ENCODE data around the gene BCAT1.

BCAT1 gene, protein sequence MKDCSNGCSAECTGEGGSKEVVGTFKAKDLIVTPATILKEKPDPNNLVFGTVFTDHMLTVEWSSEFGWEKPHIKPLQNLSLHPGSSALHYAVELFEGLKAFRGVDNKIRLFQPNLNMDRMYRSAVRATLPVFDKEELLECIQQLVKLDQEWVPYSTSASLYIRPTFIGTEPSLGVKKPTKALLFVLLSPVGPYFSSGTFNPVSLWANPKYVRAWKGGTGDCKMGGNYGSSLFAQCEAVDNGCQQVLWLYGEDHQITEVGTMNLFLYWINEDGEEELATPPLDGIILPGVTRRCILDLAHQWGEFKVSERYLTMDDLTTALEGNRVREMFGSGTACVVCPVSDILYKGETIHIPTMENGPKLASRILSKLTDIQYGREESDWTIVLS

DNA sequence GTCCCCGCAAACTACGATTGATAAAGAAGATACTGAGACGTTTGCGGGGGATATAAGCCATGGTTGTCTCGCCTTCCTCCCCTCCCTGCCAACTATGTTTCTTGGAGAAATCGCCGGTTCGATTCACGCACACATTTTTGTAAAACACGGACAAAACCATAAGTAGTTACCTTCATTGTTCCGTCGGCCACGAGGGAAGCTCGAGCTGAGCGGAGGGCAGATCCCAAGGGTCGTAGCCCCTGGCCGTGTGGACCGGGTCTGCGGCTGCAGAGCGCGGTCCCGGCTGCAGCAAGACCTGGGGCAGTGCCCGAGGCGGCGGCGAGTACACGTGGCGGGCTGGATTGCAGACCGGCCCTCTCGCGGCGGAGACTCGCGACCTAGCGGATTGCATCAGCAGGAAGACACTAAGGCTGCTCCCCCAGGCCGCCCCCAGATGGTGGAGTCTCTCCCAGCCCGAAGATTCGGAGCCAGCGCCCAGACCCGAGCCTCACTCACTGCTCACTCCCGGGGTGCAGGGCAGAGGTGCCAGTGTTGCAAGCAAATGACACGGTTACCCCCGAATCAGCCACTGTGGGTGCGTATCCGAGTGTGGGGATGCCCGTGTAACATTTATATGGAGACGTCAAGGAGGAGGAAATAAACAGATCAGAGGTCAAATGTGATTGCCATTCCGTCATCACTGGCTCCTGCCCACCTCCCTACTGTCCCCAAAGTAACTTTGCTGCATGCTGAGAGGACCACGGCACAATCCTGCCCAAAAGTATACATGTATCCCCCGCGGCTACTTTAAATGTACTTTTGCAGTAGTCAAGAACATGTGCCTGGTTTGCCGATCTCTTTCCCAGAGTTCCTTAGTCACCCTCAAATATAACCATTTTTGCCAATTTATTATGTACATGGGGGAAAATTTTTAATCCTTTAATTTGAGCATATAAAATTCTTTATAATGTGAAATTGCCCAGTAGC is at the start of gene BCAT1:
TSS of gene BCAT1 (minus strand) at position 345 of the 966 bp plus-strand sequence. CDS start at position 176, 169 bp downstream.
- no peak for DNase-seq

DNA sequence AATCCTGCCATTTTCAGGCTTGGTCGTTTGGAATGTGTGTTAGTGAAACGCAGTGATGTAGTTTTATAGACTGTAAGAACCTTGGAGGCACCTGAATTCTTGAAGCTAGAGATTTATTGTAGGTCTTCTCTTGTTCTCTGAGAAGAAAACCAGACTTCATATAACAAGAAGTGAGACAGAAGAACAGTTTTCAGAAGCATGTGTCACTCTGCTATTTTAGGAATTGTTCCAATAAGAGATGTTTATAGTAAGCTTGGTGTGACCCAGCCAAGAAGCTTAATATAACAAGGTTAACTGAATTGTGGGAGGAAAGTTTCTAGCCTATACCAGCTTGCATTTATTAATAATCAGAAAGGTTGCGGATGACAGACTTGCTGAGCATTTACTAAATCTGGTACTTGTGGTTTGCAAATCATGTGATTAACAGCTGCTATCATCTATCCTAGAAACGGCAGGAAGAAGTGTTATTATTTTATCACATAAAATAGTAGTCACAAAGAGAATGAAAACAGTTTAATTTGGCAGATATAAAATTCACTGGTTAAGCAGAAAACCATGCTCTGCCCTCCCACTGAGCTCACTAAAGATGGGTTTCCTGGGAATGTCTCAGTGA is 49.2 kb upstream of the BCAT1 start:
- no peak for DNase-seq

DNA sequence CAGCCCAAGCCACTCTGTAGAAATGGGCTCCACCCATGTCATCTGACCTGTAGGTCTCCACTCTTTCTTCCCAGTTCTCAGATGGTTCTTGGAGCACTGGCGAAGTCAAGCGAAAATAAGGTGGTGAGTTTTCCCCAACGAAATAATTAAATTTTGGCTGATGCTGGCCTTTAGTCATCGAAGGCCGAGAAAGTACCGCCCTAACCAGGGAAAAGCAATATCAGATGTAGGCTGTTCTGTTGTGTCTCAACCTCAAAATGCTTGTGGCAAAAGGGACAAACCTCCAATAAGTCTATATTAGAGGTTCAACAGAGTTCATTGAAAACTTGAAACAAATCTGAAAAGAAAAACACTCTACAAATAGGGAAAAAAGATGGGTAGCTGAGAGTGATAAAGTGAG is 48.6 kb upstream of the BCAT1 start:
- DNase-seq, result no peak

DNA sequence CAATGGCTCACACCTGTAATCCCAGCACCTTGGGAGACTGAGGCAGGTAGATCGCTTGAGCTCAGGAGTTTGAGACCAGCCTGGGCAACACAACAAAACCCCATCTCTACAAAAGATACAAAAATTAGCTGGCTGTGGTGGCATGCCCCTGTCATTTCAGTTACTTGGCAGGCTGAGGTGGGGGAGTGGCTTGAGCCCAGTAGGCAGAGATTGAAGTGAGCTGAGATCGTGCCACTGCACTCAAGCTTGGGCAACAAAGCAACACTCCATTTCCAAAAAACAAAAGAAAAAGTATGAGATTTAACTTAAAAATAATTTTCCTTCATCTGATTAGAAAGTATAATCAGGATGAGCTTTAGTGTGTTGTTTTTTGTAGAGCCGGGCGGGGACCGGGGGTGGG is 47.9 kb upstream of the BCAT1 start:
- no peak for DNase-seq

DNA sequence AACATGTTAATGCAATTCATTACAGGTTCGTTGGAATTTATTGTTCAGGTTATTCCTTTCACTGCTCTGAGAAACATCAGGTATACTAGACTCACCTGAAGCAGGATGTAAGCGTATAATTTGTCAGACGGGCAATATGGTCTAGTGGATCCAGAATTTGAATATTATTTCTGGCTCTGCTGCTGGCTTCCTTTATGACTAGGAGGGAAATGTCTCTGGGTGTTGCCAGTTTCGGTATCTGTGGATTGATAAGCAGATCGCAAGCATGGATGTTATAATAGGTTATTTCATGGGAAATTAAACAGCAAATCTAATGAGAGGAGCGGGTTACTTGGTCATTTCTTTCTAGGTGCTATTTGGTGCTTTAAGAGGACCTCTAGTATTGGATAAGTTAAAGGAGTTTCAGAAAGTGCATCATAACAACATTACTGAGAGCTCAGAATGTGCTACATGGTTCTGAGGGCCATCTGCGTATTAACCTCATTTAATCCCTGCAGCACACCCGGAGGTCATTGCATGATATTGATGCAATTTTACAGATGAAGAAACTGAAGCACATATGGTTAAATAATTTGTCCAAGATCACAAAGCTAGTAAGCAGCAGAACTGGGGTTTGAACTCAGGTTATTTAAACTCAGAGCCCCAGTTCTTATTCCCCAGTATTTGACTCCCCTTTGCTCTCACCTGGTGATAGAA is 47.3 kb upstream of the BCAT1 start:
- no peak for DNase-seq

DNA sequence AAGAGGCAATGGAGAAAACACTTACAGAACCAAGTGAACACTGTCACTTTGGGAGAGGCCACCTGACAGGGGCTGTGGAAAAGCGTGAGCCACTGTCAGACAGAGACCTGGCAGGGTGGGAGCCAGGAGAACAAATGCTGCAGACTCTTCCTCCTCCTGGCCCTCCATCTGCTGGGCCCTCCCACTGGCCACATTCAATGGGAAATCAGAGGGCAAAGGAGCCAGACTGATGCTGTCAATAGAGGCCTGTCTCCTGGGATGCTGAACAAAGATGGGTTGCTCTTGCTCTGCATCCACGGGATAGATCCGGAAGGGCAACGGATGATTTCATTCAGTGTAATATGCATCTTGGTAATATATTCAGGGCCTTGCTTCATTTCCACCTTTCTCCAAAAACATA is 44.9 kb upstream of the BCAT1 start:
- DNase-seq, result no peak

DNA sequence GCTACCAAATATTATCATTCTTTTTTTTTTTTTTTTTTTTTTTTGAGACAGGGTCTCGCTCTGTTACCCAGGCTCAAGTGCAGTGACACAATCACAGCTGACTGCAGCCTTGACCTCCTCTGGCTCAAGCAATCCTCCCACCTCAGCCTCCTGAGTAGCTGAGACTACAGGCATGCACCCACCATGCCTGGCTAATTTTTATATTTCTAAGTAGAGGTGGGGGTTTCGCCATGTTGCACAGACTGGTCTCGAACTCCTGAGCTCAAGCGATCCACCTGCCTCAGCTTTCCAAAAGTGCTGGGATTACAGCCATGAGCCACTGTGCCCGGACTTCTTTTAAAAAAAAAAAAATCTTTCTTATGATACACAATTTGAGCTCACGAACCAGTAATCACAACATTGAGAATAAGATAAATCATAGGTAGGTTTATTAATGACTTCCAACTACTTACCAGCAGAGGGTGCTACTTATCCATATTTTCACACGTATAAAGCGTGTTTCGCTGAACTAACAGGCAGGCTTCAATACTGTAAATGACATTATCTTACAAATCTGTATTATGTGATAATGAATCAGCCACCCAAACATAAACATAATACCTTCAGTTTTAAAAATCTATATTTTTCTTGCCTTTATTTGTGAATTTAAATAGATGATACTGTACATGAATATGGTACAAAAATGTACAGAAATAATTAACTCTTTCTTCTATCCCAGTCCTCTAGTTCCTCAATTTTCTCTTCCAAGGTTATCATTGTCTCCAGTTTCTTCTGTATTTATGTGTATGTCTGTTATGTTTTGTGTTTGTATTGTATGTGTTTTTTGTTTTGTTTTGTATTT is 42.5 kb upstream of the BCAT1 start:
- peak; percentile 75 for DNase-seq

DNA sequence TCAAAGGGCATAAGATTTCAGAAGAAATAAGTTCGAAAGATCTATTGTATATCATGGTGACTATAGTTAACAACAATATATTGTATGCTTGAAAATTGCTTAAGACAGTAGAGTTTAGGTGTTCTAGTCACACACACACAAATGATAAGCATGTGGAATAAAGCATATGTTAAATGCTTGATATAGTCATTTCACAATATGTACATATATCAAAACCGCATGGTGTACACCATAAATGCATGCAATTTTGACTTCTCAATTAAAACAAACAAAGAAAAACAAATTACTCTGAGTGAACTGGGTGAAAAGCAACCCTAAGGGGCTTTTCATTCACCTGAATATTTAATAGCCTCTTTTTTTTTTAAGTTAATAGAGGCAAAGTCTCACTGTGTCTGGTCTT is 40.3 kb upstream of the BCAT1 start:
- no peak for DNase-seq

DNA sequence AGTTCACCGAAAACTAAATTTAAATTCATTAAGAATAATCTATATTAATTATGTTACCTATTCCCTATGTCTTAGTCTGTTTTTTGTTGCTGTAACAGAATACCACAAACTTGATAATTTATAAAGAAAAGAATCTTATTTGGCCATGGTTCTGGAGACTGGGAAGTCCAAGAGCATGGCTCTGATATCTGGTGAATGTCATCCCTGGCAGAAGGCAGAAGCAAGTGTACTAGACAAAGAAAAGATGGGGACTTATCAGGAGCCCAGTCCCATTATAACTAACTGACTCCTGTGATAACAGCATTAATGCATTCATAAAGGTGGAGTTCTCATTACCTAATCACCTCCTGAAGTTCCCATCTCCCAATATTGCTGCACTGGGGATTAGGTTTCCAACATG is 33.3 kb upstream of the BCAT1 start:
- DNase-seq, result no peak

DNA sequence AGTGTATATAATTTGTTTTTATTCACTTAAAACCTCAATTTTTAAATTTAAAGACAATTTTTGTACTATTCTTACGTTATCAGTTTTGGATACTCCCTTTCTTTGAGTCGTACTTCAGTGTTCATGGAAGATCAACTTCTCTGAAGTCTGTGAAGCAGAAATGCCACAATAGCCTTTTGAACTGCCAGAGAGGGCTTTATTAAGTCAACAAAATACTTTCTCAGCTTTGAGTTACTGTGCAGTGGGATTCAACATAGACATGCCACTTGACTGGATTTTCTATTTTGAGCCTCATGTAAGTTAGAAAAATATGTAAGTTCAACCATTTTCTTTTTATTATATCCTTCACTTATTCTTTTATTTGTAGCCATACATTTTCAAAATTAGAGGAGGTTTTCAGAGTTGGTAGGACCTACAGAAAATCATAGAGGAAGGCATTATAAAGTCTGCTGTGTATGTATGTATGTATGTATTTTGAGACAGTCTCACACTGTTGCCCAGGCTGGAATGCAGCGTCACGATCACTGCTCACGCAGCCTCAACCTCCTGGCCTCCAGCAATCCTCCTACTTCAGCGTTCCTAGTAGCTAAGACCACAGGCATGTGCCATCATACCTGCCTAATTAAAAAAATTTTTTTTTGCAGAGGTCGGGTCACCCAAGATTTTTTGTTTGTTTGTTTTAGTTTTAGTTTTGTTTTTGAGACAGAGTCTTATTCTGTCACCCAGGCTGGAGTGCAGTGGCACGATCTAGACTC is 31.3 kb upstream of the BCAT1 start:
- no peak for DNase-seq

DNA sequence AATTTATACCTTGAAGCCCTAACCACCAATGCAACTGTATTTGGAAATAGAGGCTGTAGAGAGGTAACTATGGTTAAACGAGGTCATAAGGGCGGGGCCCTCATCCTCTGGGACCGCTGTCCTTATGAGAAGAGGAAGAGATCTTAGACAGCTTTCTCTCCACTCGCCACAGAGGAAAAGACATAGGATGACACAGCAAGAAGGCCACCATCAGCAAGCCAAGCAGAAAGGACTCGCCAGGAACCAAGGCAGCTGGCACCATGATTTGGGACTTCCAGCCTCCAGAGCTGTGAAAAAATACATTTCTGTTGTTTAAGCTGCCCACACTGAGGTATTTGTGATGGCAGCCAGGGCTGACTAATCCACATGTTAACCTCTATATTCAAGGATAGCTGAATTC is 30.4 kb upstream of the BCAT1 start:
- DNase-seq, result no peak

DNA sequence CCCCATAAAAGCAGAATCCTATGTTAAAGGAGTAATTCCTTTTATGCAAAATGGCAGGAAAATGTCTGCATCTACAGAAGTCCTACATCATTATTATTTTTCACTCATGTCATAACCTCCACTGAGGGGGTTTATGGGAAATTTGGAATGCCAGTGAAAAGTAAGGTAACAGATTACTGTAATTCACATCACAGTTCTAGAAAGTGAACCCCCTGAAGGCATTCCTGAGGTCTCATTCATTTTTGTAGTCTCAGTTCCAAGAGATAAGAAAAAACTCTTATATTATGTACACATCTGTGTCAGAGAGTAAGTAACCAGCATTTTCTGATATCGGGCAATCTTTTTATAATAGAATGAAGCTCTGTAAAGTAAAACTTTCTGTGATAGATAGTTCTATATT is 28.8 kb upstream of the BCAT1 start:
- no peak for DNase-seq

DNA sequence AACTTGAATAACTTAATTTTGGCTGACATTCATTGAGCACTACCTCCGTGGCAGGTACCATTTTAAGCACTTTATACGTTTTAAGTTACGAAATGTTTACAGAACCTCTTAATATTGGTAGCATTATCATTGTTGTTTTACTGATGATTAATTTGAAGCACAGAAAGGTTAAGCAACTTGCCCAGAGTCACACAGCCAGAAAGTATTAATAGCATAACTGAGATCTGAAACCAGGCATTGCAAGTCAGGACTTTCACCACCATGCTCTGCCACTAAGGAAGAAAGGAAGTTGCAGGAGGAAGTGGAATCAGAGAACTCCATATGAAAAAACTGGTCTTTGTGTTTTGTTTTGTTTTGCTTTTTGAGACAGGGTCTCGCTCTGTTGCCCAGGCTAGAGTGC is 28.2 kb upstream of the BCAT1 start:
- DNase-seq, result no peak

DNA sequence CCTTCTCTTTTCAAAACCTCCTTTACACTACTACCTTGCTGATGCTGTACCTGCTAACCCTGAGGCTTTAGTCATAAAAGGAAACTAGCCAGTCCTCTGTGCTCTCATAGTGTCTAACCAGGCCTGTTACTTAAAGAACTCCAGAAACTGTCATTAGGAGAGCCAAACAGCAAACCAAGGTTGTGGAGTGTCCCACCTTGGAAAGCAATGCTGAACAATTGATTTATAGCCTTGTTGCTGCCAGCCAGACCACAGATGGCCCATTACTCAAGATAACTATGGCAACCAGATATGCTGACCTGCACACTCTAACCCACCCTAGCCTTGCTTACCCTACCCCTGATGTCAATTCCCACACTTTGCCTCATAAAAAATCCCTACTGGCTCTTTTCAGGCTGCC is 26.5 kb upstream of the BCAT1 start:
- DNase-seq, result no peak

DNA sequence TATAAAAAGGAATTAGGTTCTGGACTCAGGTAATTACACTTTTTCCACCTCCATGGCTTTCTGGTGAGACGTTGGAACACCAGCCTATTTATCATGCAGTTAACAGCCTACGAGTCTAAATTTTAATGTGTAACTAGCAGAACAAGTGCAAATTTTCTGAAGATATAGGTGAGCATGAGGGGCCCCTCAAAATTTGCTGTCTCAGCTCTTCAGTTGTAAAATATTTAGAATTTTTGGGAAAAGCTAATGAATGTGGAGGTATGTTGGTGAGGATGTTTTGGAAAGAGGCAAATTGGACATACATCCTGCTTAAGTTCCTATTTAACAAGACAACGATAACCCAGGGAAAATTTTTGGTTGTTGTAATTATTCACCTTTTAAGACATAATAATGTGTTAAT is 25.3 kb upstream of the BCAT1 start:
- DNase-seq, result no peak

DNA sequence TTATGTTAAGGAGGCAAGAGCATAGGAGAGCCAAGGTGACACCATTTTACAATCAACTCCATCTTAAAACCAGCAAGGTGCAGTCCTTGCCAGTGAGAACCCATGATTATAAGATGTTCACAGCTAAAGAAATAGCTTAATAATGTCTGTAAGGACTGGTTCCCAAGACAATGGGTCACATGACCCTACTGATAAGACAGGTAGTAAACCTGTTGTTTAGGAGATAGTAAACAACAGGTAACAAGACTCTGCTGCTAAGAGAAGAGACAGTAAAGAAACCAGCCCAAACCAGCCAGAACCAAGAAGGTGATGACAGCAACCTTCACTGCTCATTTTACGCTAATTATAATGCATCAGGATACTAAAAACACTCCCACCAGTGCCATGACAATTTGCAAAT is 23.2 kb upstream of the BCAT1 start:
- DNase-seq, result no peak

DNA sequence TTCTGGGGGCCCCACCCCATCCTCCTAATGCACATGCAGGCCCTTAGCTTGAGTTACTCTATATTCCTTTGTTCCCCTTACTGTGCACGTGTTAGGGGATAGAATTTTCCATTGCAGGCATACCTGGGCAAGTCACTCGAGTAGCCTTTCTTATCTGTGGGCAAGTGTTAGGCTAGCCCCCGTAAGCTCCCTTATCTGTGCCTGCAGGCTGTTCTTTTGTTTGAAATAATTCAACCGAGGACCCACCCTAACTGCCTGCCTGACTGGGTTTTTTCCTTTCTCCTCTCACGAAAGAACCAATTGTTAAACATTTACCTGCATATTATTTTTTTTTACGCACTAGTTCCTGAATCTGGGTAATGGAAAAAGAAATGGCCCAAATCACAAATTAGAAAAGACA is 21.3 kb upstream of the BCAT1 start:
- no peak for DNase-seq

DNA sequence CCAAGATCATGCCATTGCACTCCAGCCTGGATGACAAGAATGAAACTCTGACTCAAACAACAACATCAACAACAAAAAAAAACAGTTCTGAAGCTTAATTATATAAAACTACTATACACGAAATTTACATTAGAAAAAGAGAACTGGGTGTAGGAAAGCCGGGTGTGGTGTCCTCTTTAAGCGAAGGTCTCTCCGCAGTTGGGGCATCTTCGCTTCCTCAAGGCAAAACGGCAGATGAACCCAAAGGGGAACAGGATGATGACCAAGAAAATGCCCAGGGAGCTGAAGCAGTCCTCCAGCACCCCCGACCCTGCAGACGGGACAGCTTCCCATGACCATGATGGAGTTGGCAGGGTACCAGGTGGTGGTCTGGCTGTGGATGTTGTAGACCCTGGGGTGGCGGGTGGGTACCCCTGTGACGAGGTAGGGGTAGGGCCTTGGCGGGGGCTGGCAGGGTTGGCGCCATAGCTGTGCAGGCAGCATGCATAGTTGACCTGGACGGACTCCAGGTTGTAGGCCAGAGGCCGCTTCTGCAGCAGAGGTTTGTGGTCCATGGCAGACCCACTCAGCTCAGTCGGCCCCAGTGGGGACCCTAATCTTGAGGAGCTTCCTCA is 18.2 kb upstream of the BCAT1 start:
- no peak for DNase-seq

DNA sequence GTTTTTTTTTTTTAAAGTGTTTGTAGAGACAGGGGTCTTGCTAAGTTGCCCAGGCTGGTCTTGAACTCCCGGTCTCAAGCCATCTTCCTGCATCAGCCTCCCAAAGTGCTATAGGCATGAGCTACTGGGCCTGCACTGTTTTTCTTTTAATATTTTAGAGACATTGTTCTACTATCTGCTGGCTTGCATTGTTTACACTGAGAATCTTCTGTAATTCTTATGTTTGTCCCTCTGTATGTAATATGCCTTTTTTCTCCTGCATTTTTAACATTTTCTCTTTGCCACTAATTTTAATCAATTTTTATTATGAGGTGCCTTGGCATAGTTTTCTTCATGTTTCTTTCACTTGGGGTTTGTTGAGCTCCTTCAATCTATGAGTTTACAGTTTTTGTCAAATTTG is 15.4 kb upstream of the BCAT1 start:
- no peak for DNase-seq

DNA sequence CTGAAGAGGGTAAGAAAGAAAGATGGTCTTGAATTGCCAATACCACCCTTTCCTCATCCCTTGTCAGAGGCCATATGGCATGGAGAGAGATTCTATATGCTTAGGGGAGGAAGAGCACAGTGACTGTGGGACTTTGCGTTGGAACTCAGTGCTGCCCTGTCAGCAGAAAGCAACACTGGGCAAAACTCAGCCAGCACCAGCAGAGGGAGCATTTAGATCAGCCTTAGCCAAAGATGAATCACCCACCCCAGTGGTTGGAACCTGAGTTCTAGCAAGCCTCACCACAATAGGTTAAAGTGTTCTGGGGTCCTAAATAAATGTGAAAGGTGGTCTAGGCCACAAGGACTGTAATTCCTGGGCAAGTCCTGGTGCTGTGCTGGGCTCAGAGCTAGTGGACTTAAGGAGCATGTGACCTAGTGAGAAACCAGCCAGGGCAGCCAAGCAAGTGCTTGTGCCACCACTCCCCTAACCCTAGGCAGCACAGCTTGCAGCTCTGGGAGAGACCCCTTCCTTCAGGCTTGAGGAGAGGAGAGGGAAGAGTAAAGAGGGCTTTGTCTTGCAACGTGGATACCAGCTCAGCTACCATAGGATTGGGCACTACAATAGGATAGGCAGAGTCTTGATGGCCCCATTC is 11.4 kb upstream of the BCAT1 start:
- no peak for DNase-seq

Measured in NCI-H345 (cell line).